Measurements from ENCODE around the gene BMP5. TPM values are rescaled to one million over a fixed set of nuclear protein-coding genes. Genes with fewer than 3 reads are reported as not detected.

BMP5 gene
- total and polyA plus RNA-seq, 9 of the 15 experiments (the other 6 are each of a cell fraction or from before 2014, with no cell fraction given): not detected

DNA sequence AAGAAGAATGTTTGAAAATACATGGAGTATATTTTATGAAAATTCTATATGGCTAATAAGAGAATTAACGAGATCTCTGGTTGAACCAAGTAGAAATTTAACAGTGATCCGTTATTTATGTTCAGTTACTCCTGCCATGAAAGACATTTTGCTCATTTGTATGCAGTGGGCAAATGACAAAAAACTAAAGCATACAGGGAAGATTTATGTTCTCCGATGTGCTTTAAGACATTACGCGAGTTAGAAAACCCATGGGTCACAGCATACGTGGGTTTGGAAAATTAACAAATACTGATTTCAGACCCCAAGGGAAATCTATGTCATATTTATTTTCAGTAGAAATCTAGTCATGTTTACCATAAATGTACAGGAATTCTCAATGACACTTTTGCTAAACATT lies 90.1 kb downstream of the BMP5 start:
- no TSS peak for BruUV-seq (replicated peaks)
- CTCF ChIA-PET (ENCODE audit: low intra/inter-chr PET ratio): no interaction called here
- no peak for DNase-seq (ENCODE audit: extremely low read depth in 1 of 4, low spot score in 3 of 4)
- Histone ChIP-seq H3K4me2 (ENCODE audit: insufficient read depth, low read length) (no peak overlapping the region), H3K4me1 (replicated peaks in 1 of 2; ENCODE audit: control insufficient read depth in 2 of 2, insufficient read depth in 2 of 2, low read length in 2 of 2) (no peaks in the 10 kb centered on the region), H3K79me2 (ENCODE audit: control insufficient read depth, insufficient read depth, low read length) (no peaks in the 10 kb centered on the region), H3K9ac (ENCODE audit: insufficient read depth in 1 of 2, low read depth in 2 of 2, low read length in 2 of 2) (no peak overlapping the region), H3K4me3 (no peak overlapping the region), H3K27ac (ENCODE audit: extremely low read depth, low read depth, low read length) (no peak overlapping the region), H3K27me3 (ENCODE audit: control insufficient read depth in 2 of 2, insufficient read depth in 2 of 2, low read length in 2 of 2) (no peaks in the 10 kb centered on the region), H3K36me3 (ENCODE audit: control insufficient read depth, insufficient read depth, low read length) (no peaks in the 10 kb centered on the region), H2AFZ (ENCODE audit: low read depth, low read length) (no peak overlapping the region), H4K20me1 (replicated peaks; ENCODE audit: control insufficient read depth, insufficient read depth, low read length) (no peaks in the 10 kb centered on the region), H3K9me3 (replicated peaks; ENCODE audit: control insufficient read depth, insufficient read depth, low read depth, low read length) (no peaks in the 10 kb centered on the region), H3K9me1 (ENCODE audit: control insufficient read depth, insufficient read depth, low read length) (no peaks in the 10 kb centered on the region)
- no peak for ATAC-seq
- intact Hi-C loops (cut with micrococcal nuclease): no loop called here
- 2% methylated on average over 6 of the region's 6 CpGs for WGBS (ENCODE audit: insufficient coverage, low coverage, missing lambda C conversion rate)
- TF ChIP-seq GABPA (tag; conservative IDR thresholded peaks at IDR 0.05; ENCODE audit: low read depth): no peak
- TF ChIP-seq ESRRB (CRISPR knock-in tag; IDR thresholded peaks at IDR 0.05; ENCODE audit: borderline replicate concordance): no peak
- FAIRE-seq: no peak
- POLR2A ChIA-PET: no interaction called here
- in situ Hi-C loops (cut with MboI): no loop called here

DNA sequence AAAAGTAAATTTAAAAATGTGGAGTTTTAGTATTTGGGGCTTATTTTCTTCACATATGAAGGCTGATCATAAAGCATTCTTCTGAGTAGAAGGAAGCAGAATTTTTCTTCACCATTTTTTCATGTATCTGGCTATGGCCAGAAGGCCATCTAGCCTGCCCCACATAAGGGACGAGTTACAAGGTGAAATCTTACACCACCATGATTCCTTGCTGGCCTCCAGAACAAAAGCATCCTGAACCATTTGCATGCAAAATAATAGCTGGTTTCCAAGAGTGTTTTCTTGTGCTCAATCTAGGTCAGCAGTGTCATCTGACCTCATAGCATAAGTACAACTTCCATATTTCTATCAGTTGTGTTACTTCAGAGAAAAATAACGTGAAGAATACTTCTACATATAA lies 93.1 kb downstream of the BMP5 start:
- in situ Hi-C loops (cut with MboI) (no loop called here), intact Hi-C loops (cut with micrococcal nuclease) (no loop called here)
- no TSS peak for BruUV-seq (replicated peaks)
- DNase-seq (ENCODE audit: extremely low read depth in 1 of 4, low spot score in 3 of 4): no peak
- no peak overlapping the region for H3K4me3 ChIP-seq
- no peak overlapping the region for H3K9ac ChIP-seq (ENCODE audit: insufficient read depth in 1 of 2, low read depth in 2 of 2, low read length in 2 of 2)
- H3K27ac ChIP-seq (ENCODE audit: extremely low read depth, low read depth, low read length): no peak overlapping the region
- POLR2A ChIA-PET: no interaction called here
- no peaks in the 10 kb centered on the region for H3K9me3 ChIP-seq (replicated peaks; ENCODE audit: control insufficient read depth, insufficient read depth, low read depth, low read length)
- H3K27me3 ChIP-seq (ENCODE audit: control insufficient read depth in 2 of 2, insufficient read depth in 2 of 2, low read length in 2 of 2): no peaks in the 10 kb centered on the region
- H3K4me1 ChIP-seq (replicated peaks in 1 of 2; ENCODE audit: control insufficient read depth in 2 of 2, insufficient read depth in 2 of 2, low read length in 2 of 2): no peaks in the 10 kb centered on the region
- H3K36me3 ChIP-seq (ENCODE audit: control insufficient read depth, insufficient read depth, low read length): no peaks in the 10 kb centered on the region
- WGBS (ENCODE audit: insufficient coverage, low coverage, missing lambda C conversion rate): 2% methylated on average over 2 of the region's 2 CpGs
- FAIRE-seq: no peak
- no peaks in the 10 kb centered on the region for H3K79me2 ChIP-seq (ENCODE audit: control insufficient read depth, insufficient read depth, low read length)
- no peaks in the 10 kb centered on the region for H4K20me1 ChIP-seq (replicated peaks; ENCODE audit: control insufficient read depth, insufficient read depth, low read length)
- no peak overlapping the region for H3K4me2 ChIP-seq (ENCODE audit: insufficient read depth, low read length)
- CTCF ChIA-PET (ENCODE audit: low intra/inter-chr PET ratio): no interaction called here
- no peak overlapping the region for H2AFZ ChIP-seq (ENCODE audit: low read depth, low read length)
- ATAC-seq: no peak
- no peaks in the 10 kb centered on the region for H3K9me1 ChIP-seq (ENCODE audit: control insufficient read depth, insufficient read depth, low read length)
- TF ChIP-seq NFIX (CRISPR knock-in tag; IDR thresholded peaks at IDR 0.05; ENCODE audit: low read depth) (no peak), TAF9B (IDR thresholded peaks at IDR 0.05; ENCODE audit: partially characterized antibody) (no peak), RUNX1 (IDR thresholded peaks at IDR 0.05; ENCODE audit: low read depth) (no peak), MTA2 (IDR thresholded peaks at IDR 0.05; ENCODE audit: low read depth) (no peak), ZNF184 (CRISPR knock-in tag; IDR thresholded peaks at IDR 0.05) (no peak), SMAD1 (IDR thresholded peaks at IDR 0.05; ENCODE audit: low read depth, low read length, partially characterized antibody) (no peak), BACH1 (tag; IDR thresholded peaks at IDR 0.05) (no peak), EHMT2 (IDR thresholded peaks at IDR 0.05) (no peak), SP2 (IDR thresholded peaks at IDR 0.05; ENCODE audit: extremely low read depth, low read depth, low read length, poor library complexity, severe bottlenecking) (no peak), ZNF561 (CRISPR knock-in tag; conservative IDR thresholded peaks at IDR 0.05) (no peak)
- TF ChIP-seq, protein P1, sequence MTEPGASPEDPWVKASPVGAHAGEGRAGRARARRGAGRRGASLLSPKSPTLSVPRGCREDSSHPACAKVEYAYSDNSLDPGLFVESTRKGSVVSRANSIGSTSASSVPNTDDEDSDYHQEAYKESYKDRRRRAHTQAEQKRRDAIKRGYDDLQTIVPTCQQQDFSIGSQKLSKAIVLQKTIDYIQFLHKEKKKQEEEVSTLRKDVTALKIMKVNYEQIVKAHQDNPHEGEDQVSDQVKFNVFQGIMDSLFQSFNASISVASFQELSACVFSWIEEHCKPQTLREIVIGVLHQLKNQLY (CRISPR knock-in tag; conservative IDR thresholded peaks at IDR 0.05): no peak
- TF ChIP-seq, protein P2, sequence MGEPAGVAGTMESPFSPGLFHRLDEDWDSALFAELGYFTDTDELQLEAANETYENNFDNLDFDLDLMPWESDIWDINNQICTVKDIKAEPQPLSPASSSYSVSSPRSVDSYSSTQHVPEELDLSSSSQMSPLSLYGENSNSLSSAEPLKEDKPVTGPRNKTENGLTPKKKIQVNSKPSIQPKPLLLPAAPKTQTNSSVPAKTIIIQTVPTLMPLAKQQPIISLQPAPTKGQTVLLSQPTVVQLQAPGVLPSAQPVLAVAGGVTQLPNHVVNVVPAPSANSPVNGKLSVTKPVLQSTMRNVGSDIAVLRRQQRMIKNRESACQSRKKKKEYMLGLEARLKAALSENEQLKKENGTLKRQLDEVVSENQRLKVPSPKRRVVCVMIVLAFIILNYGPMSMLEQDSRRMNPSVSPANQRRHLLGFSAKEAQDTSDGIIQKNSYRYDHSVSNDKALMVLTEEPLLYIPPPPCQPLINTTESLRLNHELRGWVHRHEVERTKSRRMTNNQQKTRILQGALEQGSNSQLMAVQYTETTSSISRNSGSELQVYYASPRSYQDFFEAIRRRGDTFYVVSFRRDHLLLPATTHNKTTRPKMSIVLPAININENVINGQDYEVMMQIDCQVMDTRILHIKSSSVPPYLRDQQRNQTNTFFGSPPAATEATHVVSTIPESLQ (CRISPR knock-in tag; IDR thresholded peaks at IDR 0.05): no peak

Data from K562 (cell line).